HTR-8/SVneo (cell line): ENCODE data around the gene NT5DC4.
"Not testable (repeated sequence)": the region's sequence is repeated elsewhere in the genome, so short reads cannot be mapped to it uniquely, and the experiment has no call there.

ENCODE experiments used
- DNase-seq: peaks from one replicate; pipeline ENCODE4 v3.0.0; 2011; ENCODE audit warnings: low spot score, mixed read lengths; ENCODE audit not compliant: insufficient read length
- FAIRE-seq: peaks from 2 replicates; lab custom pipeline; 2011; peaks lifted over from hg19 to GRCh38; lab: Jason Lieb, UNC

Gene NT5DC4

DNA sequence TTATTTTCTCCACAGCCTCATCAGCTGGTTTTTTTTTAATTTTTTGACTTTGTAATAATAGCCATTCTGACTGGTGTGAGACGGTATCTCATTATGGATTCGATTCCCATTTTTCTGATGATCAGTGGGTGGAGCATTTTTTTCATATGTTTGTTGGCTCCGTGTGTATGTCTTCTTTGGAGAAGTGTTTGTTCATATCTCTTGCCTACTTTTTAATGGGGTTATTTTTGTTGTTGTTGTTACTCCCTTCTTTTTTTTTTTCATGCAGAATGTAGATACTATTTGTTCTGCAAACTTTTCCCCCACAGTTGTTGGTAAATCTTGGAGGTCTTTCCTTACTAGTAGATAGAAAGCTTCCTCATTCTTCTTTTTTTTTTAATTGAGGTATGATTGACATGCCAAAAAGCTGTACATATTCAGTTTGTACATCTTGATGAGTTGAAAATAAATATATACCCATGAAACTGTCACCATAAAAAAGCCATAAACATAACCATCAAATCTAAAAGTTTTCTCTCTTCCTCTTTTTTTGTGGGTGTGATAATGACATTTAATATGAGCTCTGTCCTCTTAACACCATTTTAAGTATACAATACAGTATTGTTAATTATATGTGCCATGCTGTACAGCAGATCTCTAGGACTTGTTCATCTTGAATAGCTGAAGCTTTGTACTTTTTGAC, 21.8 kb upstream of the NT5DC4 start:
- DNase-seq (no peak), FAIRE-seq (no peak)

DNA sequence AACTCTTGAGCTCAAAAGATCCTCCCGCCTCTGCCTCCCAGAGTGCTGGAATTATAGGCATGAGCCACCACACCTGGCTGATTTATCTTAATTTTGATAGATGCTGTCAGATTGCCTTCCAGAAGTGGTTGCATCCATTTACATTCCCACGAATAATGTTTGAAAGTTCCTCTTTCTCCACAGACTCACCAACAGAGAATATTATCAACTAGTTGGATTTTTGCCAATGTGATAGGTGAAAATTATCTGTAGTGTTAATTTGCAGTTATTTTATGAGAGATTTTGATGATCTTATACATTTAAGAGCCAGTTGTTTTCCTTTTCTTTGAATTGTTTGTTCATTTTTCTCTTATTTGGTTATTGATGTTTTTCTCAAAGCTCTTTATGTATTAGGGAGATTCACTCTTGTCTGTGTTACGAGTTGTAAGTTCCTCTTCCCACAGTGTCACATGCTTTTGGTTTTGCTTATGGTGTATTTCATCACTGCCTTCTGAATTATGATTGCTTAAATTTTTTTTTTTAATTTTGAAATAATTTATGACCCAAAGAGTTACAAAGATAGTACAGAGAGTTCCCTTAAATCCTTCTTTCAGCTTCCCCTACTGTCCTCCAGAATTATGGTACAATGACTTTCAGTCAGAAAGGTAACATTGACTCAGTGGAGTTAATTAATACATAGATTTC, 20.7 kb upstream of the NT5DC4 start:
- no peak for FAIRE-seq
- DNase-seq = no peak

DNA sequence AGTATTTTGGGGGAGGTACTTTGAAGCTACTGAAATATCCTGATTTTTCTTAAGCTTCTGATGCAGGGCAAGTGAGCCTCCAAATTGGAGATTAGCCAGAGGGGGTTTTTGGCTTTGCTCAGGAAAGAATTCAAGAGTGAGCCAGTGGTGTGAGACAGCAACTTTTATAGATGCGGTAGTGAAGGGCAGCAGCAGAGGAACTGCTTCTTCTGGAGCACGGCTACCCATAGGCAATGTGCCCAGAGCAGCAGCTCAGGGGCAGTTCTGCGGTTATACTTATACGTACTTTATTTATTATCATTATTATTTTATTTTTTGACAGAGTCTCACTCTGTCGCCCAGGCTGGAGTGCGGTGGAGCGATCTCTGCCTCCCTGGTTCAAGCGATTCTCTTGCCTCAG, 19.8 kb upstream of the NT5DC4 start:
- FAIRE-seq (no peak), DNase-seq (no peak)

DNA sequence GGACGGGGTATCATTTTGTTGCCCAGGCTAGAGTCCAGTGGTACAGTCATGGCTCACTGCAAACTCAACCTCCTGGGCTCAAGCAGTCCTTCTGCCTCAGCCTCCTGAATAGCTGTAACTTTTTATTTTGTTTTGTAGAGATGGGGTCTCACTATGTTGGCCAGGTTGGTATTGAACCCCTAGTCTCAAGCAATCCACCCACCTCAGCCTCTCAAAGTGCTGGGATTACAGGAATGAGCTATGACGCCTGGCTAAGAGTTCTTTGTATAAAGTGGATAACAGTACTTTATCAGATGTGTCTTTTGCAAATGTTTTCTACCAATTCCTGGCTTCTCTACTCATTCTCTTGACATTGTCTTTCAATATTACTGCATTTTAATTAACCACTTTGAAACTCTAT, 17.1 kb upstream of the NT5DC4 start:
- FAIRE-seq = no peak

DNA sequence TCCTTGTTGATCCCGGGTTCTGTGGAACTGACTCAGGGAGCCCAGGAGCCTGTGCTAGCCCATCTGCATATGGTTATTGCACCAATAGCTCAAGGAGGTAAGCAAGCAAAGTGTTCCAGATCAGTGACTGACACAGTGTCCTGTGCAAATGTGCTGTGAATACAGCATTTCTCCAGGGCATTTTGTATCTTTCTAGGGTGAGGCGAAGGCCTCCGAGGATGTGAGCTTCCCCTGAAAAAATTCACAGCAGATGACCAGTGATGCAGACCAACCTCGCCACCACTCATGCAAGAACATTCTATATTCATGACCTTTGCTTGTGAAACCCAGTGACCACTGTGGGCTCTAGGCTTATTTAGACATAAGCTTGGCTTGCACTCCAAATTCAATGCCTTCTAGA, 15.2 kb upstream of the NT5DC4 start:
- FAIRE-seq (no peak), DNase-seq (no peak)

More for the DNA sequence above, 17.1 kb upstream of the NT5DC4 start:
- DNase-seq = no peak

DNA sequence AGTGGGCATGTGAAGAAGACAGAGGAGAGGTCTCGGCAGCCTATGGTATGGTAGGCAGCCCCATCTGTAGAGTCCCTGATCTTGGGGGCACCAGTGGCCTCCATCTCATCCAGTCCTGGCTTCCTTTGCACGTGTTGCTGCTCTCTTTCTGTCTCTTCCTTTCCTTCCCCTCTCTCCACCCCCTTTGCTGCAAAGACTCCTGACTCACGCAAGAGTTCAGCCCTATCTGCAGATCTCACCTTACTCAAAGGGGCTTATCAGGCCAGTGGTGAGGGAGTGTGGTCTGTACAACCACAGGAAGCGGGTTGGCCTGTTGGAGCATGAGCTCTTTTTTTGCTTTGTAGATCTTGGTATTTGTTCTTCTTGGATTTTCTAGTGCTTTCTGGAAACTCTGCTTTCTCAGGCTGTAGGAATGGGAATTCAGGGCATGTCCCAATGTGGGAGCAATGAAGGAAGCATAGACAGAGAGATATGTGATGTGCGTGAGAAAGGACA, 14.6 kb upstream of the NT5DC4 start:
- FAIRE-seq = no peak
- DNase-seq = no peak

DNA sequence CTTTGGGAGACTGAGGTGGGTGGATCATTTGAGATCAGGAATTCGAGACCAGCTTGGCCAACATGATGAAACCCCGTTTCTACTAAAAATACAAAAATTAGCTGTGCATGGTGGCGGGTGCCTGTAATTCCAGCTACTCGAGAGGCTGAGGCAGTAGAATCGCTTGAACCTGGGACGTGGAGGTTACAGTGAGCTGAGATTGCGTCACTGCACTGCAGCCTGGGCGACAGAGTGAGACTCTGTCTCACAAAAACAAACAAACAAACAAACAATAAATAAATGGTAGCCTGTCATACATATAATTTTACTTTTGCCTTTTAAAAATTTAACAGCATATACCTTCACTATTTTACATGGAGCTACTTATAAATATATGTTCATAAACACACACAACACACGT, 13.9 kb upstream of the NT5DC4 start:
- FAIRE-seq, DNase-seq: not testable (repeated sequence)

DNA sequence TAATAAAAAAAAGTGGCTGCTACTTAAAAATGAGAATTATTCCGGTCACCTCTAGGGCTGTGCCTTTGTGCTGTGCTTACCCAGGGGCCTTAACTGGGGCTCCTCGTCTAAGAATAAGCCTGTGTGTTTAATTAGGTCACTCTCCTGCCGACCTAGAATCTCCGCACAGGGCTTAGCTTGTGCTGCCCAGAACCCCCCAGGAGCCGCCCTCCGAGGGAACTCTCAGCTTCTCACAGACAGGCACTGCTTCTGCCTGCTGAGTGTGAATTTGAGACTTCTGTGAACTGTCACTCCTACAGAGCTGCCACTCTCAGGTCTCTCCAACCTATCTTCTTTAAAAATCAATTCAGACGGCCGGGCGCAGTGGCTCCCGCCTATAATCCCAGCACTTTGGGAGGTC, 11.9 kb upstream of the NT5DC4 start:
- DNase-seq (no peak), FAIRE-seq (no peak)

DNA sequence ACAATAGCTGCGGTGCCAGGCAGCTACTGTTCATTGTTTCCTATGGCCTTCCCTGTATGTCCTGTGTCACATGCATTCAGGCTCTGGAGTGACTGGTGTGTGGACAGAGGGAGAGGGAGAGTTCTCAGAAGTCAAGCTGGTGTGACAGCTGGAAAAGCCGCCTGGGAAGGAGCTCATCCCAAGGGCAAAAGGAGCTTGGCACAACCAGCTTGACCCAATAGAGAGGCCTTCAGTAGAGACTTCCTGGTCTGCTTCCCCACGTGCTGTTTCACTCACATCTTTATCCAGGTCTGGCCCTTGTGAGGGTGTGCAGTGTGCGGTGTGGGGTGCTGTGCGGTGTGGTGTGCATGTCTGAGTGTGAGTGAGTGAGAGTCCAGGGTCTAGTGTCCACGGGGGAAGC, 11.1 kb upstream of the NT5DC4 start:
- FAIRE-seq (no peak), DNase-seq (no peak)

DNA sequence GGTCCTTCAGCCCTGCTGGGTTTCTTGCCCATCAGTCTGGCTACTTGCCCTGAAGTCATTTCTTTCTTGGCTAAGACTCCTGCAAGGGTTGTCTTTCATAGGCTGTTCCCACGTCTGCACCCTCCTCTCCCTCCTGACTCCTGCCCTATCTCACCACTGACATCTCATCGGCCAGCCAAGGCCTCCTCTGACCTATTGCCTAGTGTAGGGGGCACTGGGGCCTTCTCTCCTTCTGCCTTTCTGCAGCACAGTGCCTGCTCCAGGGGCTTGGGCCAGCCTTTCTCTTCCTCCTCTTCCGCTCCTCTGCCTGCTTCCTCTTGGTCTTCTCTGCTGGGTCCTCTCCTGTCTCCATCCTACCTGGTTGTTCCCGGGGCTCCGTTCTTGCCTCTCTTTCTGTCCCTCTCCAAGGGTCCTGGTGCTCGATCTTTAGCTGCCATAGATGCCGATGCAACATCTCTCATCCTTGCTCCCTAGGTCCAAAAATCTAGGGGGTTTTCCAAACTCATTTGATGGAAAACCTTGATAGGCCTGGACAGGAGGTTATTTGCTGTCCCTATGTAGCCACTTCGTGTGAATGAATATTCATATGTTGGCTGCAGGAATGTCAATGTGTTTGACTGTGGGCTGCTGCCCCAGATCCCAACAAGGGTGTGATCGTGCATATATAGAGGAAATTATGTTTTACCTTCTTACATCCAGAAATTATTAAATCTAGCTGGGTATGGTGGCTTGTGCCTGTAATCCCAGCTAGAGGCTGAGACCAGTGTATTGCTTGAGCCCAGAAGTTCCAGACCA, 9.7 kb upstream of the NT5DC4 start:
- DNase-seq (no peak), FAIRE-seq (no peak)

DNA sequence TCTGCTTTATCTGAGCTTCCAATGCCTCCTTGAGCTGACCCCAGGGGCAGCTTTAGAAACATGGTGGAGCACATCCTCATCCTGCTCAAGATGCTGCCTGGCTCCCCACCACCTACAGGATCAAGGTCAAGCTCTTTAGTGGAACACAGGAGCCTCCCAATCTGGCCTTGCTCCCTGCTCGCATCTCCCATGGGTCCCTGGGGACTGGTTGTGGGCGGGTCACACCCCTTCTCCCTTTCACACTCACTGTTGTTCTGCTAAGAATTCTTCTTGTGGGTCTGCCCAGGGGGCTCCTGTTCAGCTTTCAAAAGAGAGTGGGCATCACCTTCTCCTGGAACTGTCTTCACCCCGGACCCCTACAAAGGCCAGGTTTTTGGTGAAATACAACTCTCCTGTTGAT, 8.4 kb upstream of the NT5DC4 start:
- FAIRE-seq = no peak

DNA sequence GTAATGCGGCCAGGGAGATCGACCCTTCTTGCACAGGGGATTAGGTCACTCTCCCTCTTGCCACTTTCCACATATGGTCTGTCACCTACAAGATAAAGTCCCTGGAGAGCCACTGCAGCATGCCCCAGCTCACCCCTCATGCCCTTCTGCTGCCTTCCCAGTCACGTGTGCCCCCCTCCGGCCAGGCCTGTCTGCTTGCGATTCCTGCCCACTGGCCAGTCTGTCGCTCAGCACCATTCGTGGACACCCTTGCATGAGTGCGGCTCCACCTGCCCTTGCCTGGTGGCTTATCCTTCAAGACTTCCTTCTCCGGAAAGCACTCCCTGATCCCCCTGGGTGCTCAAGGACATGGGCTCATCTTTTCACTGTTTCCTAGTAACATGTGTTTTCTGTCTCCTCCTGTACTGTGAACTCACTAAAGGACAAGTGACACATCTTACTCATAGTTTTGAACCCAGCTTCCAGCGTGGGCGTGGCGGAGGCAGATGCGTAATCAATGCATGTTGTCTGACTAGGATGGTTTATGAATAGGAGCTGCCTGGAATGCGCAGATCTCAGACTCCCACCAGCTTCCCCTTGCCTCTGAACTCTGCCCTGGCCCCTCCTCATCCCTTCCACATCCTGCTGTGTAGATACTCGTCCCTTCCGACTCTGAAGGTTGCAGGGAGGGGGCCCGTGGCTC, 7.8 kb upstream of the NT5DC4 start:
- peak; percentile 81 for FAIRE-seq
- peak; percentile 73 for DNase-seq

More for the DNA sequence above, 8.4 kb upstream of the NT5DC4 start:
- DNase-seq = no peak

DNA sequence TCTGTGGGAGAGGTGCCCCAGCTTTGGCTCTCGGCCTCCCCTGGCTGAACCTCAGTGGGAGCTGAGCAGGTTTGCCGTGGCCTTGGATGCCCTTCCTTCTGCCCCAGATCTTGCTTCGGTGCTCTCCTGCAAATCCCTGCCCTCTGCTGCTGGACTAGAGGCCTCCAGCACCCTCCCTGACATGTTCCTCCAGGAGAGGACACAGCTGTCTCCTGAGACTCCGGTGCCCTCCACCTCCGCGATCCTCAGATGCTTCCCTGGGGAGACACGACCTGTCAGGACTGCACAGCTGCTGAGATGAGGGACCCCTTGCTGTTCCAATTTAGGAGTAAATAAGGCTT, 7.3 kb upstream of the NT5DC4 start:
- DNase-seq = no peak
- FAIRE-seq = no peak

DNA sequence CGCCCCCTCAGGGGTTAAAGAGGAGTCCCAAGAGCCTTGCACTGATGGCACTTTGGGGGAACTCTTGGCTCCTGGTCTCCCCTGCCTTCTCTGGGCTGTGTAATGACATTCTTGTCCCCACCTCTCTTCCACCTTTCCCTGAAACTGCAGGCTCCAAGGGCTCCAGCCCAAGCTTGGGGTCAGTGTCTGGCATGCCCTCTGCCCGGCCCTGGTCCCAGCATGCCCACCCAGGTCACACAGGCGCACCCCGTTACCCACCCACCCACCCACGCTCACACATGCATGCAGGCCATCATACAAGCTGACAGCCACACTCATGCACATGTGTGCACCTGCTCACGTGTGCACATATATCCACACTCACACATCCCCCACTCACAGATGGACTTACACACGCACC, 6.9 kb upstream of the NT5DC4 start:
- FAIRE-seq = no peak
- DNase-seq = no peak

DNA sequence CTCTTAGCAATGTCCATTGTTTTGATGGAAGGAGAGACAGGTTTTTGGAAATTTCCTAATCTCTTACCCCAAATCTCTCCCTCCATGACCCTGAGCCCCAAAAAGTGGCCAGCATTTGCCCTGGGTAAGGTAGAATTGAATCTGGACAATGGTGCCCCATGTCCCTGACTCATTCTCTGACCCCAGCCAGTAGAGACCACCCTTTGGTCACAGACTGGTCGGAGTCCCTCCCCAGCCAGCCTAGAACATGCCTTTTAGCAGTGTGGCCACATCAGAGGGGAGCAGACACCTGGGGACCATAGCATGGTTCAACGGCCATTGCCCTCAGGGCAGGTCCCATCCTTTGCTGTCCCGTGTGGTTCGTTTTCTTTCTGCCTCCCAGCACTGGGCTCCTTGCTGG, 6.5 kb upstream of the NT5DC4 start:
- no peak for FAIRE-seq
- no peak for DNase-seq

DNA sequence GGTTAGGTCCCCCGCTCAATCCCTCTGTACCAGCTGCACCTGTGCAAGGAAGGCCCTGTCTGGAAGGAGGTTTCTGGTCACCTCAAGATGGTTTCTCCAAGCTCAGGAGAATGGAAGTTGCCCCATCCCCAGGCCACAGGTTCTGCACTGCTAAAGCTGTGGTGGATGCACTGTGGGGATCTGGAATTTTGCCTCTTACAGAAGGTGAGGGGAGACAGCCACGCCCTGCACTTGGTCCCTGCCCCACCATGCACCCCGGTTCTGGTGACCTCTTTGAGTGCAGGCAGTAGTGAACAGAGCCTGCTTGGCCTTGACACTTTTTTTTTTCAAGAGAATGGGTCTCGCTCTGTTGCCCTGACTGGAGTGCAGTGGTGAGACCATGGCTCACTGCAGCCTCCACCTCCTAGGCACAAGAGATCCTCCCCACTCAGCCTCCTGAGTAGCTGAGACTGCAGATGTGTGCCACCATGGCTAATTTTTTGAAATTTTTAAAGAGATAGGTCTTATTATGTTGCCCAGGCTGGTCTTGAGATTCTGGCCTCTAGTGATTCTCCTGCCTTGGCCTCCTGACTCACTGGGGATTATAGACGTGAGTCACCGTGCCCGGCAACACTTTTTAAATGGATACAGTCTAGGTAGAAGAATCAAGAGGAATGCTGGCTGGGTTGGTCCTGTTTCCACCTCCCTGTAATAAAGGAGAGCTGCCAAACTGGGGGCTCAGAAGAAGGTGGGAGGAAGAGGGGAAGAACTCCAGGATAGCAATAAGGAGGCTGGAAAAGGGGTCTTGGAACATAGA, 5.8 kb upstream of the NT5DC4 start:
- no peak for DNase-seq
- FAIRE-seq = no peak

DNA sequence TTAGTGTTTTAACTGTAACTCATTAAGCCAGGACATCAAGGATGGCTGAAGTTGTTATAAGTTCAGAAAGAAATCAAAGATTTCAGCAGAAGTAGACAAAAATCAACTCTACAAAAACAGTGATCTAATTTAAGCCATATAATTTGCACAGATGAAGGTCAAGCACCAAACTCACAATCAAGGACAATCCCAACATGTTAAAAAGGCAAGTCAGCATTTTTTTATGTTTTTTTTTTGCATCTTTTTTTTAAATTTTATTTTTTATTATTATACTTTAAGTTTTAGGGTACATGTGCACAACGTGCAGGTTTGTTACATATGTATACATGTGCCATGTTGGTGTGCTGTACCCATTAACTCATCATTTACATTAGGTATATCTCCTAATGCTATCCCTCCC, 4.7 kb upstream of the NT5DC4 start:
- FAIRE-seq, DNase-seq: not testable (repeated sequence)

DNA sequence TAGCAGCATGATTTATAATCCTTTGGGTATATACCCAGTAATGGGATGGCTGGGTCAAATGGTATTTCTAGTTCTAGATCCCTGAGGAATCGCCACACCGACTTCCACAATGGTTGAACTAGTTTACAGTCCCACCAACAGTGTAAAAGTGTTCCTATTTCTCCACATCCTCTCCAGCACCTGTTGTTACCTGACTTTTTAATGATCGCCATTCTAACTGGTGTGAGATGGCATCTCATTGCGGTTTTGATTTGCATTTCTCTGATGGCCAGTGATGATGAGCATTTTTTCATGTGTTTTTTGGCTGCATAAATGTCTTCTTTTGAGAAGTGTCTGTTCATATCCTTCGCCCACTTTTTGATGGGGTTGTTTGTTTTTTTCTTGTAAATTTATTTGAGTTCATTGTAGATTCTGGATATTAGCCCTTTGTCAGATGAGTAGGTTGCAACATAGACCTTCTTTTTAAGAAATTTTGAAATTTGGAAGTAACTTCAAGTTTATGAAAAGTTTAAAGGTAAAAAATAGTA, 3.9 kb upstream of the NT5DC4 start:
- DNase-seq, FAIRE-seq: not testable (repeated sequence)

DNA sequence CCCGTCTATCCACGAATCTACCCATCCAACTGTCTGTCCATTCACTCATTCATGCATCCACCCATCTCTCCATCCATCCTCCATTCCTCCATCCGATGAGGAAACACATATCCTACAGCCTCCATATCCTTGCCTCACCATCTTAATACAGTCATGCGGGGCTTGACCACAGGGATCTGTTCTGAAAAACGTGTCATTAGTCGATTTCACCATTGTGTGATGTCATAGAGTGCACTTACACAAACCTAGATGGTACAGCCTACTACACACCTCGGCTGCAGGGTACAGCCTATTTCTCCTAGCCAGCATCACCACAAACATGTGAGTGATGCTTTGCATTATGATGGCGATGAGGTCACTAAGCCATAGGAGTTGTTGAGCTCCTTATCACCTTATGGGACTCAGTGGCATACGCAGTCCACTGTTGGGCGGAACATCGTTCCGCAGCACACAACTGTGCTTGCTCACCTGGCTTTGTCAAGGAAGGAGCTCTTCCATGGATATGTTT, 1.9 kb upstream of the NT5DC4 start:
- peak; percentile 38 for FAIRE-seq
- no peak for DNase-seq
